IMR-90 (cell line): ENCODE data around the gene CEP170B.

Experiments used
- CEBPB ChIP-seq: IDR thresholded peaks from 2 replicates; pipeline ENCODE4 v1.6.1; 2012; ENCODE audit warnings: low read depth, low read length, improper control_type of control experiment
- POLR2A ChIP-seq: IDR thresholded peaks from 2 replicates; pipeline ENCODE4 v1.6.1; 2012; ENCODE audit warnings: mild to moderate bottlenecking, low read depth, low read length
- RCOR1 ChIP-seq: IDR thresholded peaks from 2 replicates; pipeline ENCODE4 v1.6.1; 2012; ENCODE audit warnings: mild to moderate bottlenecking, low read length, improper control_type of control experiment; ENCODE audit not compliant: insufficient replicate concordance
- TF ChIP-seq, protein P1 (sequence below): conservative IDR thresholded peaks from 2 replicates; pipeline ENCODE4 v1.5.1; 2012; ENCODE audit warnings: mild to moderate bottlenecking, low read depth, low read length, improper control_type of control experiment
- TF ChIP-seq, protein P2 (sequence below): fragments of 150-350 bp; IDR thresholded peaks from 2 replicates; pipeline ENCODE4 v1.6.1; 2017; ENCODE audit warnings: mild to moderate bottlenecking, antibody characterized with exemption, low read length, low read depth

DNA sequence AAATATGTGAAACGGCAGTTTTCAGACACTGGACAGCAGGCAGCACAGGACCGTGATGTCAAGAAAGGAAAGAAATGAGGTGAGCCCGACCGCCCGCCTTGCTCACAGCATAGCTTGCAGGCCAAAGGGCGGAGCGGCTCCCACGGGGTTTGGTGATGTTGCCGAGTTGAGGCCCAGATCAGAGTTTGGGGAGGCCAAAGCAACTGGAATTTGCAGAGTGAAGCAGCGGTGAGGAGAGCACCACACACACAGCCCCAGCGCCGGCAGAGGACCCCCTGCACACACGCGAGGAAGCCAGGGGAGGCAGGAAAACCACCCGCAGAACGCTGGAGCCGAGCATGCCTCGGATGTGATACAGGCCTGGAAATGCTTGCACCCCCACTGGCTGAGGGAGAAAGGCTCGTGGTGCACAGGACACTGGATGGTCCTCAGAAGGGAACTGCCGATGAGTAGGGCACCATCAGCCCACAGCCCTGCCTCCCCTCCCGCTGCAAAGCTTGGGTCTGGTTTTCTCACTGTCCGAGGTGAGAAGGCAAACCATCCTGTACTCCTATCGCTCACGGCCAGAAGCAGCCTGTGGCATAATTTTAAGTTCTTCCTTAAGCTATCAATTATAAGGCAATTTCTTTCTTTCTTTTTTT lies 33.9 kb downstream of the CEP170B start:
- no peak for TF ChIP-seq POLR2A
- TF ChIP-seq, protein P1, sequence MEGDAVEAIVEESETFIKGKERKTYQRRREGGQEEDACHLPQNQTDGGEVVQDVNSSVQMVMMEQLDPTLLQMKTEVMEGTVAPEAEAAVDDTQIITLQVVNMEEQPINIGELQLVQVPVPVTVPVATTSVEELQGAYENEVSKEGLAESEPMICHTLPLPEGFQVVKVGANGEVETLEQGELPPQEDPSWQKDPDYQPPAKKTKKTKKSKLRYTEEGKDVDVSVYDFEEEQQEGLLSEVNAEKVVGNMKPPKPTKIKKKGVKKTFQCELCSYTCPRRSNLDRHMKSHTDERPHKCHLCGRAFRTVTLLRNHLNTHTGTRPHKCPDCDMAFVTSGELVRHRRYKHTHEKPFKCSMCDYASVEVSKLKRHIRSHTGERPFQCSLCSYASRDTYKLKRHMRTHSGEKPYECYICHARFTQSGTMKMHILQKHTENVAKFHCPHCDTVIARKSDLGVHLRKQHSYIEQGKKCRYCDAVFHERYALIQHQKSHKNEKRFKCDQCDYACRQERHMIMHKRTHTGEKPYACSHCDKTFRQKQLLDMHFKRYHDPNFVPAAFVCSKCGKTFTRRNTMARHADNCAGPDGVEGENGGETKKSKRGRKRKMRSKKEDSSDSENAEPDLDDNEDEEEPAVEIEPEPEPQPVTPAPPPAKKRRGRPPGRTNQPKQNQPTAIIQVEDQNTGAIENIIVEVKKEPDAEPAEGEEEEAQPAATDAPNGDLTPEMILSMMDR: no peak
- TF ChIP-seq CEBPB: no peak
- TF ChIP-seq RCOR1: no peak
- TF ChIP-seq, protein P2, sequence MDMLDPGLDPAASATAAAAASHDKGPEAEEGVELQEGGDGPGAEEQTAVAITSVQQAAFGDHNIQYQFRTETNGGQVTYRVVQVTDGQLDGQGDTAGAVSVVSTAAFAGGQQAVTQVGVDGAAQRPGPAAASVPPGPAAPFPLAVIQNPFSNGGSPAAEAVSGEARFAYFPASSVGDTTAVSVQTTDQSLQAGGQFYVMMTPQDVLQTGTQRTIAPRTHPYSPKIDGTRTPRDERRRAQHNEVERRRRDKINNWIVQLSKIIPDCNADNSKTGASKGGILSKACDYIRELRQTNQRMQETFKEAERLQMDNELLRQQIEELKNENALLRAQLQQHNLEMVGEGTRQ: no peak
